HUES48 (cell line): ENCODE data around the gene KCNC1.
A peak's percentile ranks its signal among the peaks of the same experiment; 100 is the strongest.

ENCODE experiments used
- H3K27ac ChIP-seq: one replicate; pipeline ENCODE4 v1.7.0; 2013; ENCODE audit warnings: low read depth, low read length, inconsistent platforms
- H3K27me3 ChIP-seq: 2 replicates; pipeline ENCODE4 v1.6.1; 2013; ENCODE audit warnings: mild to moderate bottlenecking, low read length; ENCODE audit not compliant: control insufficient read depth, insufficient read depth
- H3K36me3 ChIP-seq: 2 replicates; pipeline ENCODE4 v1.6.1; 2013; ENCODE audit warnings: low read length; ENCODE audit not compliant: control insufficient read depth, insufficient read depth
- H3K4me1 ChIP-seq: 2 replicates; pipeline ENCODE4 v1.6.1; 2013; ENCODE audit warnings: mild to moderate bottlenecking, low read length; ENCODE audit not compliant: control insufficient read depth, insufficient read depth
- H3K4me3 ChIP-seq: 2 replicates; pipeline ENCODE4 v1.5.1; 2013; ENCODE audit warnings: mild to moderate bottlenecking, low read depth, low read length
- H3K9ac ChIP-seq: 2 replicates; pipeline ENCODE4 v1.6.1; 2013; ENCODE audit warnings: mild to moderate bottlenecking, low read depth, low read length, moderate library complexity
- H3K9me3 ChIP-seq: 2 replicates; pipeline ENCODE4 v1.6.1; 2013; ENCODE audit warnings: low read length; ENCODE audit not compliant: control insufficient read depth, insufficient read depth

KCNC1 gene

DNA sequence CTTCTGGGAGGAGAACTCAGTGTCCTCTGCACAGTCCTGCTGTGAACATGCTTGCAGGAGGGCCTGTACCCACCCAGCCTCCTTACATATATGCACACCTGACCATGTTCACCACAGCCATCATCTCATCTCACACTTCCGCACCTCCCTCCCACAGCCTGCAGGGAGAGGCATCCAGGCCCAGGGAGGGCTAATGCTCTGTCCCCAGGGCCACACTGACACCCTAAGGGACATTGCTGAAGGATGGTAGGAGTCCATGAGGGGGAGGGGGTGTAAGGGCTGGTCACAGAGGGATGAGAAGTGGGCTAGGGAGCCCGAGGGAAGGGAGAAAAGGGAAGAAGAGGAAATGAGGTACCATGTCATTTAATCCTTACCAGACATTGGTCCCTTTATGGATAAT is 4.4 kb upstream of the KCNC1 start:
- Histone ChIP-seq H3K4me1 (0 out of 2 replicates have a peak, but pooled peaks cover 3% of the 10 kb centered on the region), H3K27ac (no peak overlapping the region), H3K36me3 (no peaks in the 10 kb centered on the region), H3K4me3 (no peak overlapping the region), H3K27me3 (peaks cover 56% of the 10 kb centered on the region), H3K9ac (no peak overlapping the region), H3K9me3 (no peaks in the 10 kb centered on the region)

DNA sequence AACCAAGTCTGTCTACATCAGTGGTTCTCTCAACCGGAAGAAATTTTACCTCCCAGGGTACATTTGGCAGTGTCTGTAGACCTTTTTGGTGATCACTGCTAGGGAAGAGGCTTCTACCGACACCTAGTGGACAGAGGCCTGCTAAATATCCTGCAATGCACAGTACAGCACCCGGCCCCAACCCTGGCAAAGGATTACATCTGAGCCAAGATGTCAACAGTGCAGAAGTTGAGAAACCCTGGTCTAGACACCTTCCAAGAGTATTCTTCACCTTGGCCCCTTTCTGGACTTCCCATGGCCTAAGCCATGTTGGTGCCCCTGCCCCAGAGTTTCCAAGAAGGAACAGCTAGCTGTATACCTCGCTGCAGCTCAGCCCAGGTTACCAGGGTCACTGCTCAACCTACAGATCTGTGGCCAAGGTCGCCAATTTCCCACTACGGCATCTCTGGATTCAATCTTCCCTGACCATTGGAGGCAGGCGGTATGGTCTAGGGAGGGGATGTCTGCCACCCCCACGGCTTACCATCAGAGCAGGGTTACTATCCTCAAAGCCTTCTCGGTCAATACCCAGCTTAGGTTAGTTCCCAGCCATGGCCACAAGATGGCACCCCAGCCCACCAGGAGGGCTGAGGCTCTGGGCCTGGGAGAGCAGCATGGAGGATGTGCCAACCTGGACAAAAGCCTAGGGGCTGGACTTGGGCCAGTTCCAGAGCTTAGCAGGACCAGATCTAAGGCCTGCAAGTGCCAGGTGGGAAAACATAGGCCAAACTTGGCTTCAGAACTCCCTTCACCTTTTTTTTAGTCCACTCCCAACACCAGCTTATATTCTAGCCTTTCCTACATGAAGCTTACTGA is 3.7 kb upstream of the KCNC1 start:
- Histone ChIP-seq H3K4me1 (peaks cover 3% of the 10 kb centered on the region; the same call in 1 of the 2 replicates), H3K36me3 (no peaks in the 10 kb centered on the region), H3K27me3 (peaks cover 57% of the 10 kb centered on the region), H3K27ac (no peak overlapping the region), H3K4me3 (no peak overlapping the region), H3K9ac (no peak overlapping the region), H3K9me3 (no peaks in the 10 kb centered on the region)

DNA sequence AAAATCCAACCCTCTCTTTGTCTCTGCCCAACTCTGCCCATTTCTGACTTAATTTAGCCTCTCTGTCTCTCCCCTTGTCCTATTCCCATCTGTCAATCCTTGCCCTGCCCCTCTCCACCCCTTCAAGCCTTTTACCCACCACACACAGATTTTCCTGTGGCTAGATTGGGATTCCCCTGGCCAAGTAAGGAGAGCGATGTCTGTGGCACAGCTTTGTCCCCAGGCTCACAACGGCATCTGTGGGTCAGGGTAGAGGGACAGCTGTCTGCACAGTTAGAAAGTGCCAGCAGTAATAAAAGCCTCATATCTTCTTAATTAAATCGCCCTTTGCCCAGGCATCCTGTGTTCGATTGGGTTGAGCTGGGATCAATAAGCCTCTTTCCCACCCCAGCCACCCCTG is 1.3 kb upstream of the KCNC1 start:
- no peaks in the 10 kb centered on the region for H3K36me3 ChIP-seq
- H3K9ac ChIP-seq, result no peak overlapping the region
- peaks cover 8% of the 10 kb centered on the region for H3K4me1 ChIP-seq
- H3K9me3 ChIP-seq, result 0 out of 2 replicates have a peak, but pooled peaks cover 2% of the 10 kb centered on the region
- no peak overlapping the region for H3K4me3 ChIP-seq
- no peak overlapping the region for H3K27ac ChIP-seq
- peaks cover 64% of the 10 kb centered on the region for H3K27me3 ChIP-seq

DNA sequence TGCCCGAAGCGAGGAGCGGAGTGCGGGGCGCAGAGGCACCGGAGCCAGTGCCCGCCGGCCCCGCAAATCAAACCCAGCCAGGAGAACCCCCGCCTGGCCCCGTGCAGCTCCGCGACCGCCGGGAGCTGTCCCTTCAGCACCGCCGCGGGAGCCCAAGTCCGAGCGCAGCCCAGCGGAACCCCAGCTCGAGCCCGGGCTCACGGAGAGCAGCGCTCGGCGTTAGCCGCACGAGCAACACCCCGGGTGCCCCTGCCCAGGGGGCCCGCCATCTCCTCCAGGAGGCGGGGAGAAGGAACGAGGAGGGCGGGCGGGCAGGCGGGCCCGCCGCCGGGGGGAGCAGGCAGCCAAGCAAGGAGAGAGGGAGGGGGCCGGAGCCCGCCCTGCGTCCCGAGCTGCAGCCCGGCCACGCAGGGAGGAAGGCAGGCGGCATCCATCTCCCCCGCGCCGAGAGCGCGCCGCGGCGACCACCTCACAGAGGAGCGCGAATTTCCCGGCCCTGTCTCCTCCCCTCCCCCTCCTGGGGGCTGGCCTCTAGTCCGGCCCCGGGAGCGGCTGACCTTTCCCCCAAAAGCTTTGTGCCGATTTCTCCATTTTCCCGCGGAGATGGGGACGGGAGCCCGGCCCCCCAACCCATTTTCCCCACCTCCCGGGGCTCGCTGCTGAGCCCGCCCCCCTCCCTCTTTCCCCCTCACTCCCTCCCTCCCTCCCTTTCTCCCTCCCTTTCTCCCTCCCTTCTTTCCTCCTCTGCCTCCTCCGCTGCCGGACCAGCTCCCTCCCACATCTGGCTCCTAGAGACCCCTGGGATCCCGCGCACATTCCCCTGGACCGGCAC is 621 bp downstream of the KCNC1 start:
- Histone ChIP-seq H3K4me1 (peaks cover 16% of the 10 kb centered on the region), H3K36me3 (no peaks in the 10 kb centered on the region), H3K9ac (no peak overlapping the region), H3K4me3 (peak overlapping the region; percentile 58), H3K9me3 (0 out of 2 replicates have a peak, but pooled peaks cover 2% of the 10 kb centered on the region), H3K27ac (no peak overlapping the region), H3K27me3 (peaks cover 80% of the 10 kb centered on the region)

DNA sequence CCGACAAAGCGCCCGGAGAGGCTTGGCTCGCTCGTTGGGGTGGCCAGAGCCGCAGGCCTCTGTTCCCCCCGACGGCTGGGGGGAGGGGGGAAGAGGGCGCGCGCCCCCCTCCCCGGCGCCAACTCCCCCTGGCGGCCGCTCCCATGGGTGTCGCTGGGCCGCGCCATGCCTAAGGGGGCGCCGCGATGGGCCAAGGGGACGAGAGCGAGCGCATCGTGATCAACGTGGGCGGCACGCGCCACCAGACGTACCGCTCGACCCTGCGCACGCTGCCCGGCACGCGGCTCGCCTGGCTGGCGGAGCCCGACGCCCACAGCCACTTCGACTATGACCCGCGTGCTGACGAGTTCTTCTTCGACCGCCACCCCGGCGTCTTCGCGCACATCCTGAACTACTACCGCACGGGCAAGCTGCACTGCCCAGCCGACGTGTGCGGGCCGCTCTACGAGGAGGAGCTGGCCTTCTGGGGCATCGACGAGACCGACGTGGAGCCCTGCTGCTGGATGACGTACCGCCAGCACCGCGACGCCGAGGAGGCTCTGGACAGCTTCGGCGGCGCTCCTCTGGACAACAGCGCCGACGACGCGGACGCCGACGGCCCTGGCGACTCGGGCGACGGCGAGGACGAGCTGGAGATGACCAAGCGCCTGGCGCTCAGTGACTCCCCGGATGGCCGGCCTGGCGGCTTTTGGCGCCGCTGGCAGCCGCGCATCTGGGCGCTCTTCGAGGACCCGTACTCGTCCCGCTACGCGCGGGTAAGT is 1.4 kb downstream of the KCNC1 start:
- peaks cover 13% of the 10 kb centered on the region for H3K4me1 ChIP-seq
- H3K4me3 ChIP-seq, result peak overlapping the region; percentile 45; the same call in 1 of the 2 replicates
- no peak overlapping the region for H3K9ac ChIP-seq
- no peaks in the 10 kb centered on the region for H3K36me3 ChIP-seq
- no peak overlapping the region for H3K27ac ChIP-seq
- 0 out of 2 replicates have a peak, but pooled peaks cover 2% of the 10 kb centered on the region for H3K9me3 ChIP-seq
- peaks cover 81% of the 10 kb centered on the region for H3K27me3 ChIP-seq

DNA sequence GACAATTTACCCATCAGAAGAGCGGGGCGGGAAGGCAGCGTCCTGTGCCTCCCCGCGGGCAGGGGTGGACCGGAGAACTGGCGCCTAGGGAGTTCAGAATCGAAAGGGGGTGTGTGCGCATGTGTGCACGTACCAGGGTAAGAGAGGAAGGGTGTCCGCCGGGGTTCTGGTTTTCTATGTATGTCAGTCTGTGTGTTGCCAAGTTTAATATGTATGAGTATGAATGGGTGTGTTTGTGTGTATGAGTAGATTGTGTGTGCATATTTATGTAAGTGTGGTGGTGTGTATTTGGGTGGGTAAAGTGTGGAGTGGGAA is 2.0 kb downstream of the KCNC1 start:
- 0 out of 2 replicates have a peak, but pooled peaks cover 2% of the 10 kb centered on the region for H3K9me3 ChIP-seq
- no peak overlapping the region for H3K9ac ChIP-seq
- H3K4me3 ChIP-seq, result no peak overlapping the region
- no peaks in the 10 kb centered on the region for H3K36me3 ChIP-seq
- H3K4me1 ChIP-seq, result peaks cover 13% of the 10 kb centered on the region
- no peak overlapping the region for H3K27ac ChIP-seq
- H3K27me3 ChIP-seq, result peaks cover 81% of the 10 kb centered on the region

DNA sequence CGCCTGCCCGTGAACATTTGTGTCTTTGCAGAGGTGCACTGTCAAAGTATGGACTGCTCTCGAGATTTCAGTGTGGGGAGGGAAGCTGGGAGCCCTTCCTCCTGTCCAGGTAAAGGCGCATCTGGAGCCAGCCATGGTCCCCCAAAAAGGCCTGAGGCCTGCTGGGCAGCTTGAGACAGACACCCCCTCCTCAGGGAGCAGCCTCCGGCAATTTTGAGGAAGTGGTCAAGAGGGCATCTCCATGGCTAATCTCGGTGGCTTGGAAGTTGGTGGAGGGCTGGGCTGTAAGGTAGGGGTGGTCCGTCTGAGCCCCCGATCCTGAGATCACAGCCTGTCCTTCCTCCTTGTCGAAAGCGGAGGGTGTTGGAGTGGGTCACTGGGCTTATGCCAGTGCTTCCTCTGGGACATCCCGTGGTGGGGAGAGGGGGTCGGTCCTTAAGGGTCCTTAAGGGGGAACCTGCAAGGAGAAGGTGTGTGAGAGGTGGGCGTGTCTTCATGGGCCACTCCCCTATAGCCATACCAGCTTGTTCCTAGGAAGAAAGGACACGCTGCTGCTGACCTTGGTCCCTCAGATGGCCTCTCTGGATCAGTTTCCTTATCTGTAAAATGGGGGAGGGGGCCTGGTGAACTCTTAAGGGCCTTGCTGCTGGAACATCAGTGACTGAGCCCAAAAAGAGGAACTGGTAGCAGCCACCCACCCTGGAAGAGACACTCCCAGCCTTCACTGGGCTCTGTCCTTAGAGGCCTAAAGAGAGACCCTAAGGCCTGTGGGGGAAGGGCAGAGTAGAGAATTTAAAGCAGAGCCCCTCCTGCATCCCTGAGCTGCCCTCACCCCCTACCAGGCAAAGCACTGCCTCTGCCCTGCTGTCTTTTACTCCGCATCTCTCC is 2.6 kb downstream of the KCNC1 start:
- 0 out of 2 replicates have a peak, but pooled peaks cover 2% of the 10 kb centered on the region for H3K9me3 ChIP-seq
- no peak overlapping the region for H3K9ac ChIP-seq
- H3K4me3 ChIP-seq, result no peak overlapping the region
- peaks cover 13% of the 10 kb centered on the region for H3K4me1 ChIP-seq
- no peak overlapping the region for H3K27ac ChIP-seq
- no peaks in the 10 kb centered on the region for H3K36me3 ChIP-seq
- H3K27me3 ChIP-seq, result peaks cover 76% of the 10 kb centered on the region

DNA sequence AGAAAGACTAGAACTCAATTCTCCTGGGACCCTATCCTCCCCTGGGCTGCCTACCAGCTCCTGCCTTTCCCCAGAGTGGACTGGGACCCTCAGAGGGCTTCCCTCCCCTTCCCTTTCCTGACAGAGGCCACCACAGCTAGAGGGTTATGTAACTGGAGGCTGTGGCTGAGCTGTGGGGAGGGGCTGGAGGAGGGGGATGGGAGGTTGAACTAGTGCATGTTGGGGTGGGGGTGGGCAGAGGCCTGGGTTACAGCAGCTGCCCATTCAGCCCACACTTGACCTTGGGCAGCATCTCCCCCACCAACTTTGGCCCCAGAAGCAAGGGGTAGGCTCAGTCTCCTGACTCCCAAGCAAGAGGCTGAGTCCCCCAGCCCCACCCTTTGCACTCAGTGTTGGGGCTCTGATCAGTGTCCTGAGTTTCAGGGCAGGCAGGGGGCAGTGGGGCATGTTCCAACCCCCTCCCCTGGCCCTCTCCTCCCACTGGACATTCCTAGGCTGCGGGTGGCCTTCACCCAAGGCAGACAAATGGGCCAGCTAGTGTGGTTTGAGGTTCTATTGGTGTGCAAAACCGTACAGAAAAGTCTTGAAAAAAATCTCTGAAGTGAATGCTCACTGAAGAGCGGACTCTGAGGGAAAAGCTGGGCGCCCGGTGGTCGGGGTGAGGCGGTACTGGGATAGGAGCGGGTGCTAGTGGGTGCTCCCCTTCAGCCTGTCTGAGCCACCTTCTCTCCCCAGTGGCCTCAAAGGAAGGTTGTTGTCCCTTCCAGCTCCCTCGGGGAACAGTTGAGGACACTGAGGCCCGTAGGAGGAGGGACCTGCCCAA is 3.8 kb downstream of the KCNC1 start:
- Histone ChIP-seq H3K27me3 (peaks cover 64% of the 10 kb centered on the region), H3K4me1 (peaks cover 13% of the 10 kb centered on the region), H3K27ac (no peak overlapping the region), H3K9me3 (0 out of 2 replicates have a peak, but pooled peaks cover 2% of the 10 kb centered on the region), H3K36me3 (no peaks in the 10 kb centered on the region), H3K9ac (no peak overlapping the region), H3K4me3 (no peak overlapping the region)

DNA sequence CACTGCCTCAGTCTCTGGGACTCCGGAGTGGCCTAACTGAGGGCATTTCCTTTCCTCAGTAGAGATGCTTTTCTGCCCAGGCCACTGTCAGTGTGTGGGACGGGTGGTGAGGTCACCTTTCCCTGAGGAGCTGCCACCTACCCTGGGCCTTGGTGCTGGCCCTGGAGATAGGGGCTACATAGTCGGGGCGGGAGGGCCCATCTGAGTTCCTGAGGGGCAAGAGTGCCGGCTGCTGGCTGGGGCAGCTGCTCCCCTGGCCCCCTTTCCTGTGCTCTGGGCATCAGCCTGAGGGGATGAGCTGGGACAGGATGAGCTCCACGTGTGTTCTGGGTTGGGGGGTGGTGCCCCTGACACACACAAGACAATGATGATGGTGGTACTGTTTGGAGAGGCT is 5.4 kb downstream of the KCNC1 start:
- Histone ChIP-seq H3K9ac (no peak overlapping the region), H3K4me1 (peaks cover 13% of the 10 kb centered on the region), H3K9me3 (0 out of 2 replicates have a peak, but pooled peaks cover 2% of the 10 kb centered on the region), H3K27me3 (peaks cover 52% of the 10 kb centered on the region), H3K27ac (no peak overlapping the region), H3K36me3 (no peaks in the 10 kb centered on the region), H3K4me3 (no peak overlapping the region)
